ENCODE data around the gene ELK3. TPM values are rescaled to one million over a fixed set of nuclear protein-coding genes. Genes with fewer than 3 reads are reported as not detected.
"Not testable (repeated sequence)": the region's sequence is repeated elsewhere in the genome, so short reads cannot be mapped to it uniquely, and the experiment has no call there.

The ELK3 gene
- total RNA-seq, 1 experiment from 2014 or later: 52.5 TPM

DNA sequence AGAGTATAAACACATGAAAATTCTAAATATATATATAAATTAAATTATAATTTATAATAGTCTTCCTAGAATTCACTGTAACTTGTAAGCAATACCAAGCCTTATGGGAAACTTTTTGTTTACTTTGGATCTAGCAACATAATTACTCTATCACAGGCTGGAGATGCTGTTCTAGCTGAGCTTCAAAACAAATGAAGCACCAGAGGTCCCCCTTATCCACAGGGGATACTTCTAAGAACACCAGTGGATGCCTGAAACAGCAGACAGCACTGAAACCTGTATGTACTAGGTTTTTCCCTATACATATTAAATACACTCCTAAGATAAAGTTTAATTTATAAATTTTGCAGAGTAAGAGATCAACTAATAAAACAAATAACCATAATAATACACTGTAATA lies 109.5 kb downstream of the ELK3 start:
- DNase-seq (ENCODE audit: low read depth): no peak

DNA sequence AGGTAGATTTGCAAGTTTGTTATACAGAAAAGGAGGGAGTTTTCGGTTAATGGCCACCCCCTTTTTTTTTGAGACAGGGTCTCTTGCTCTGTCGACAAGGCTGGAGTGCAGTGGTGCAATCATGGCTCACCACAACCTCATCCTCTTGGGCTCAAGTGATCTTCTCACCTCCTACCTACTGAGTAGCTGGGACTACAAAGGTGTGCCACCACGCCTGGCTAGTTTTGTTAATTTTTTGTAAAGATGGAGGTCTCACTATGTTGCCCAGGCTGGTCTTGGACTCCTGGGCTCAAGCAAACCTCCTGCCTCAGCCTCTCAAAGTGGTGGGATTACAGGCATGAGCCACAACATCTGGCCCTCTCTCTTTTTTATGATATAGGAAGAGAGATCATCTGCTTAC lies 111.5 kb downstream of the ELK3 start:
- DNase-seq (ENCODE audit: low read depth): no peak

DNA sequence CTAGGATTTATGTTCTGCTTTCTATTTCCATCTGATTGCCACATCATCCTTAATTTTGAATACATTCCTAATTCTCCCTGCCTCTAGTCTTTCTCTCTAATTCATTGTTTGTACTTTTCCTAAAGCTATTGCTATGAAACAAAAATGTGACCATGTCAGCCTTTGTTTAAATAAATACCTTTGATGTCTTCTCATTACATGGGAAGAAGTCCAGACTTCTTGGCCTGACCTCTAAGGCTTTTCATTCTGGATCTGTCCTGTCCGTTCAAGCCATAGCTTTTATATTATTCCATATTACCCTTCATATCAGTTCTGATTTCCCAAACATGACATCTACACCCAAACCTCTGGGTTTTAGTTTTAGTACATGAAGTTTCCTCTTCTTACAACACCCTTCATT lies 114.7 kb downstream of the ELK3 start:
- no peak for DNase-seq (ENCODE audit: low read depth)

DNA sequence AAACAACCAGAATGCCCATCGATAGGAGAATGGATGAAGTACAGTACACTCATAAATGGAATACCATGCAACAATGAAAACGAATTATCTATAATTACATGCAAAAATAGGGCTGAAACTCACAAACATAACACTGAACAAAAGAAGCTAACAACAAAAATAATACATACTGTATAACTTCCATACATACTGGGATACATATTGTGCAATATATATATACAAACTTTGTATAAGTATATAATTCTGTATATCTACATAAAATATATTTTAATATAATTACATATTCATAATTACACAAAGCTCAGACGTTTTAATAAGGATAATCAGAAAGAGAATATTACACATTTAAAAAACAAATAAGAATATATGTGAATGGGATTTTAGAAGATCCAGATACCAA lies 115.9 kb downstream of the ELK3 start:
- no peak for DNase-seq (ENCODE audit: low read depth)

GRCh38 chr12:96311191-96311590 lies 117.0 kb downstream of the ELK3 start:
- DNase-seq (ENCODE audit: low read depth): no peak

- no peak for DNase-seq (ENCODE audit: low read depth)
Measured at GRCh38 chr12:96313606-96314005, 119.4 kb downstream of the ELK3 start.

GRCh38 chr12:96314723-96315122 lies 120.5 kb downstream of the ELK3 start:
- DNase-seq (ENCODE audit: low read depth): no peak

DNA sequence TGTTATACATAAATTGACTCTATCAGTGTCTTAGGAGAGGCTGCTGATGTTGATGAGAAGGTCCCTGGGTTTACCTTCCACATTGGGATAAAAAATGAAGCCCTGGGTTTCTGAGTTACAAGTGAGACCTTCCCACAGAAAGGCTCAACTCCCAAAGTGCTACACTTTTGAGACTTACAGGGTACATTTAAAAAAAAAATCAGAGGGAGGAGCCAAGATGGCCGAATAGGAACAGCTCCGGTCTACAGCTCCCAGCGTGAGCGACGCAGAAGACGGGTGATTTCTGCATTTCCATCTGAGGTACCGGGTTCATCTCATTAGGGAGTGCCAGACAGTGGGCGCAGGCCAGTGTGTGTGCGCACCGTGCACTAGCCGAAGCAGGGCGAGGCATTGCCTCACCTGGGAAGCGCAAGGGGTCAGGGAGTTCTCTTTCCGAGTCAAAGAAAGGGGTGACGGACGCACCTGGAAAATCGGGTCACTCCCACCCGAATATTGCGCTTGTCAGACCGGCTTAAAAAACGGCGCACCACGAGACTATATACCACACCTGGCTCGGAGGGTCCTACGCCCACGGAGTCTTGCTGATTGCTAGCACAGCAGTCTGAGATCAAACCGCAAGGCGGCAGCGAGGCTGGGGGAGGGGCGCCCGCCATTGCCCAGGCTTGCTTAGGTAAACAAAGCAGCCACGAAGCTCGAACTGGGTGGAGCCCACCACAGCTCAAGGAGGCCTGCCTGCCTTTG lies 121.7 kb downstream of the ELK3 start:
- not testable (repeated sequence) for DNase-seq (ENCODE audit: low read depth)

DNA sequence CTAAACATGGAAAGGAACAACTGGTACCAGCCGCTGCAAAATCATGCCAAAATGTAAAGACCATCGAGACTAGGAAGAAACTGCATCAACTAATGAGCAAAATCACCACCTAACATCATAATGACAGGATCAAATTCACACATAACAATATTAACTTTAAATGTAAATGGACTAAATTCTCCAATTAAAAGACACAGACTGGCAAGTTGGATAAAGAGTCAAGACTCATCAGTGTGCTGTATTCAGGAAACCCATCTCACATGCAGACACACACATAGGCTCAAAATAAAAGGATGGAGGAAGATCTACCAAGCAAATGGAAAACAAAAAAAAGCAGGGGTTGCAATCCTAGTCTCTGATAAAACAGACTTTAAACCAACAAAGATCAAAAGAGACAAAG lies 123.6 kb downstream of the ELK3 start:
- DNase-seq (ENCODE audit: low read depth): not testable (repeated sequence)

Small RNA genes lying within 50 kb of the gene (small RNA-seq; reads per million reads assigned to genes)
- not detected for gene RNU4-24P

Other genes with a start within 250 kb of the ELK3 start
- gene HAL, start 198.0 kb upstream of the ELK3 start, total RNA-seq (2014; rRNA removed; shearing (Covaris generic)): 0.31 TPM in 1 of 2 replicates, not detected in the other
- 73.2 and 74.6 TPM in 2 replicates for gene LTA4H, start 158.8 kb upstream of the ELK3 start, total RNA-seq (2014; rRNA removed; shearing (Covaris generic))
- 53.8 and 57.6 TPM in 2 replicates for gene CDK17, start 206.1 kb downstream of the ELK3 start, total RNA-seq (2014; rRNA removed; shearing (Covaris generic))

All from HT1080 (cell line).